KMS-11 (cell line): ENCODE data around the gene NEFH.

Experiments
- H2AFZ ChIP-seq: fragments of 200-600 bp; sonication (generic); 2 replicates; pipeline ENCODE4 v1.6.1; 2016; ENCODE audit warnings: antibody characterized with exemption, mixed run types, low read depth
- H3K27ac ChIP-seq: fragments of 200-600 bp; sonication (generic); 2 replicates; pipeline ENCODE4 v1.6.1; 2016; ENCODE audit warnings: mild to moderate bottlenecking, mixed run types
- H3K27me3 ChIP-seq: fragments of 200-600 bp; sonication (generic); 2 replicates; pipeline ENCODE4 v1.6.1; 2017; ENCODE audit warnings: mild to moderate bottlenecking, low read depth, mixed run types, moderate library complexity; ENCODE audit not compliant: insufficient read depth
- H3K36me3 ChIP-seq: fragments of 200-600 bp; sonication (generic); 2 replicates; pipeline ENCODE4 v1.6.1; 2017; ENCODE audit warnings: mild to moderate bottlenecking, mixed run types; ENCODE audit not compliant: insufficient read depth
- H3K4me1 ChIP-seq: fragments of 200-600 bp; sonication (generic); 2 replicates; pipeline ENCODE4 v1.6.1; 2016; ENCODE audit warnings: mild to moderate bottlenecking, low read depth, mixed run types; ENCODE audit not compliant: poor library complexity, severe bottlenecking
- H3K4me2 ChIP-seq: fragments of 200-600 bp; sonication (generic); 2 replicates; pipeline ENCODE4 v1.7.0; 2016; ENCODE audit warnings: mild to moderate bottlenecking, mixed run types
- H3K4me3 ChIP-seq: fragments of 200-600 bp; sonication (generic); IDR thresholded peaks from 2 replicates; pipeline ENCODE4 v1.6.1; 2017; ENCODE audit warnings: low read depth, low read length, mixed read lengths; ENCODE audit not compliant: insufficient read depth
- H3K79me2 ChIP-seq: fragments of 200-600 bp; sonication (generic); 2 replicates; pipeline ENCODE4 v1.6.1; 2016; ENCODE audit warnings: low read depth, mixed run types; ENCODE audit not compliant: insufficient read depth
- H3K9ac ChIP-seq: fragments of 200-600 bp; sonication (generic); 2 replicates; pipeline ENCODE4 v1.6.1; 2016; ENCODE audit warnings: mild to moderate bottlenecking, mixed run types
- H4K20me1 ChIP-seq: fragments of 200-600 bp; sonication (generic); 2 replicates; pipeline ENCODE4 v1.6.1; 2016; ENCODE audit warnings: mild to moderate bottlenecking, mixed run types; ENCODE audit not compliant: insufficient read depth
- TF ChIP-seq, protein P1 (sequence below): fragments of 200-600 bp; sonication (generic); conservative IDR thresholded peaks from 2 replicates; pipeline ENCODE4 v1.6.1; 2017; ENCODE audit warnings: low read depth, mild to moderate bottlenecking, antibody characterized with exemption, low read length, moderate library complexity, mixed read lengths

Gene NEFH, protein sequence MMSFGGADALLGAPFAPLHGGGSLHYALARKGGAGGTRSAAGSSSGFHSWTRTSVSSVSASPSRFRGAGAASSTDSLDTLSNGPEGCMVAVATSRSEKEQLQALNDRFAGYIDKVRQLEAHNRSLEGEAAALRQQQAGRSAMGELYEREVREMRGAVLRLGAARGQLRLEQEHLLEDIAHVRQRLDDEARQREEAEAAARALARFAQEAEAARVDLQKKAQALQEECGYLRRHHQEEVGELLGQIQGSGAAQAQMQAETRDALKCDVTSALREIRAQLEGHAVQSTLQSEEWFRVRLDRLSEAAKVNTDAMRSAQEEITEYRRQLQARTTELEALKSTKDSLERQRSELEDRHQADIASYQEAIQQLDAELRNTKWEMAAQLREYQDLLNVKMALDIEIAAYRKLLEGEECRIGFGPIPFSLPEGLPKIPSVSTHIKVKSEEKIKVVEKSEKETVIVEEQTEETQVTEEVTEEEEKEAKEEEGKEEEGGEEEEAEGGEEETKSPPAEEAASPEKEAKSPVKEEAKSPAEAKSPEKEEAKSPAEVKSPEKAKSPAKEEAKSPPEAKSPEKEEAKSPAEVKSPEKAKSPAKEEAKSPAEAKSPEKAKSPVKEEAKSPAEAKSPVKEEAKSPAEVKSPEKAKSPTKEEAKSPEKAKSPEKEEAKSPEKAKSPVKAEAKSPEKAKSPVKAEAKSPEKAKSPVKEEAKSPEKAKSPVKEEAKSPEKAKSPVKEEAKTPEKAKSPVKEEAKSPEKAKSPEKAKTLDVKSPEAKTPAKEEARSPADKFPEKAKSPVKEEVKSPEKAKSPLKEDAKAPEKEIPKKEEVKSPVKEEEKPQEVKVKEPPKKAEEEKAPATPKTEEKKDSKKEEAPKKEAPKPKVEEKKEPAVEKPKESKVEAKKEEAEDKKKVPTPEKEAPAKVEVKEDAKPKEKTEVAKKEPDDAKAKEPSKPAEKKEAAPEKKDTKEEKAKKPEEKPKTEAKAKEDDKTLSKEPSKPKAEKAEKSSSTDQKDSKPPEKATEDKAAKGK

DNA sequence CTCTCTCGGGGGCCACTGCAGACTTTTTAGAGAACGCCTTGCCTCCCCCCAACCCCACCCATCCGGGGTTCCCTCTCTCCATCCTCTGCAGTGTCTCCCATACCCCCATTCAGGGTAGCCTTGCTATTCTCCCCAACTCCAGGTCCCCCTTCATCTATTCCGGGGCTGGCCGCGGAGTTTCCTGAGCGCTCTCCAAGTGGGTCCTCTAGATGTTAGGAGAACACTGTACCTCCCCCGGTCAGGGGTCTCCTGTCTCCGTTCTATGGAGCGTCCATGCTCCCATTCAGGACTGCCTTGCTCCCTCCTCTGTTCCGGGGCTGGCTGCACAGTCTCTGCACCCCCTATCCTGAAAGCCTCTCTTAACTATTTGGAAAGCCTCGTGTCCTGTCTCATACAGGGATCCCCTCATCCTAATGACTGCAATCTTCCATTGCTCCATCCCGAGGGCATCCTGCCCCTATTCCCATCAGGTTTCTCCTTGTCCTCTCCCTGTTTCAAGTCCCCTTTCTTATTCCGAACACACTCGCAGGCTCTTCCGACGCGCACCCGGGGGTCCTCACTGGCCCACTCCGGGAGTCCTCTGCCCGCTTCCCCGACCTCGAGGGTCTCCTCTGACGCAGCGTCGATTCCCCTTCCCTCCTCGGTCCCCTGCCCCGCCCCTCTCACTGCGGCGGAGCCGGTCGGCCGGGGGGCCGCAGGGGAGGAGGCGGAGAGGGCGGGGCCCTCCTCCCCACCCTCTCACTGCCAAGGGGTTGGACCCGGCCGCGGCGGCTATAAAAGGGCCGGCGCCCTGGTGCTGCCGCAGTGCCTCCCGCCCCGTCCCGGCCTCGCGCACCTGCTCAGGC is at the start of gene NEFH:
Gene NEFH (plus strand): TSS at position 802 of the 845 bp plus-strand sequence. CDS start 45 bp downstream, outside the sequence.
- TF ChIP-seq, protein P1, sequence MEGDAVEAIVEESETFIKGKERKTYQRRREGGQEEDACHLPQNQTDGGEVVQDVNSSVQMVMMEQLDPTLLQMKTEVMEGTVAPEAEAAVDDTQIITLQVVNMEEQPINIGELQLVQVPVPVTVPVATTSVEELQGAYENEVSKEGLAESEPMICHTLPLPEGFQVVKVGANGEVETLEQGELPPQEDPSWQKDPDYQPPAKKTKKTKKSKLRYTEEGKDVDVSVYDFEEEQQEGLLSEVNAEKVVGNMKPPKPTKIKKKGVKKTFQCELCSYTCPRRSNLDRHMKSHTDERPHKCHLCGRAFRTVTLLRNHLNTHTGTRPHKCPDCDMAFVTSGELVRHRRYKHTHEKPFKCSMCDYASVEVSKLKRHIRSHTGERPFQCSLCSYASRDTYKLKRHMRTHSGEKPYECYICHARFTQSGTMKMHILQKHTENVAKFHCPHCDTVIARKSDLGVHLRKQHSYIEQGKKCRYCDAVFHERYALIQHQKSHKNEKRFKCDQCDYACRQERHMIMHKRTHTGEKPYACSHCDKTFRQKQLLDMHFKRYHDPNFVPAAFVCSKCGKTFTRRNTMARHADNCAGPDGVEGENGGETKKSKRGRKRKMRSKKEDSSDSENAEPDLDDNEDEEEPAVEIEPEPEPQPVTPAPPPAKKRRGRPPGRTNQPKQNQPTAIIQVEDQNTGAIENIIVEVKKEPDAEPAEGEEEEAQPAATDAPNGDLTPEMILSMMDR, result no peak
- Histone ChIP-seq H3K27ac (no peak within 1 kb of the TSS), H3K4me1 (no peaks in the 10 kb centered on the region), H3K36me3 (no peaks in the 10 kb centered on the region), H4K20me1 (no peaks in the 10 kb centered on the region), H3K79me2 (no peaks in the 10 kb centered on the region), H3K4me3 (no peak within 1 kb of the TSS), H2AFZ (no peak within 1 kb of the TSS), H3K4me2 (no peak within 1 kb of the TSS), H3K27me3 (peaks cover 11% of the 10 kb centered on the region), H3K9ac (no peak within 1 kb of the TSS)

DNA sequence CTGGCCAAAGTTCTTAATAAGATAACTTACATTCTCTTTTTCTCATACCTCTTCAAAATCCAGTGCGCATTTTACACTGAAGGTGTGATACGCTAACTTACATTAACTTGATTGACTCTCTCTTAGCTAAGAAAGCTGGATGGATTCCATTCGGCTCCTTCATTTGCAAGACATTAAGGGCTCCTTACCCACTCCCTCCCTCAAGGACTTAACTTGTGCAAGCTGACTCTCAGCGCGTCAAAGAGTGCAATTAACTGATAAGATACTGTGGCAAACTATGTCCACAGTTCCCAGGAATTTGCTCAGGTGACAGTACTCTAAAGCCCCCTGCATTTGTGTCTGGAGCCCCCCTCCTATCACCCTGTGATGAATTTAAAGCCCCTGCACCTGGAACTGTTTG is 48.0 kb upstream of the NEFH start:
- Histone ChIP-seq H3K36me3 (no peaks in the 10 kb centered on the region), H3K4me3 (no peak overlapping the region), H3K27ac (no peak overlapping the region), H3K4me1 (no peaks in the 10 kb centered on the region), H3K27me3 (no peaks in the 10 kb centered on the region), H2AFZ (no peak overlapping the region), H3K4me2 (no peak overlapping the region), H3K9ac (no peak overlapping the region), H4K20me1 (no peaks in the 10 kb centered on the region), H3K79me2 (no peaks in the 10 kb centered on the region)
- TF ChIP-seq, protein P1, result no peak

DNA sequence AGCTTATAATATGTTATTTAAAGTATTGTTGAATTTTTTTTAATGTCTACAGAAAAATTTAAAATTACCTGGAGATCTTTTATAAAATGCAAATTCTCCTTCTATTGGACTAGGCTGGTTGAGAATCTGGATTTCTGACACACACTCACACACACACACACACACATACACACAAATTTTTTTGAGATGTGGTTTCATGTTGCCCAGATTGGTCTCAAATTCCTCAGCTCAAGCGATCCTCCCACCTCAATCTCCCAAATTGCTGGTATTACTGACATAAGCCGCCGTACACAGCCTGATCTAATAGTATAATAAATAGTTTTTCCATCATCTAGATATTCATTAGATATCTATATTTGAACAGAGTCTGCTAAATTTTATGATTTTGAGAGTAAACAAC is 46.2 kb upstream of the NEFH start:
- H2AFZ ChIP-seq, result no peak overlapping the region
- TF ChIP-seq, protein P1, result no peak
- no peaks in the 10 kb centered on the region for H4K20me1 ChIP-seq
- no peaks in the 10 kb centered on the region for H3K27me3 ChIP-seq
- no peak overlapping the region for H3K4me2 ChIP-seq
- H3K9ac ChIP-seq, result no peak overlapping the region
- H3K36me3 ChIP-seq, result no peaks in the 10 kb centered on the region
- H3K4me3 ChIP-seq, result no peak overlapping the region
- H3K4me1 ChIP-seq, result no peaks in the 10 kb centered on the region
- H3K79me2 ChIP-seq, result no peaks in the 10 kb centered on the region
- H3K27ac ChIP-seq, result no peak overlapping the region

DNA sequence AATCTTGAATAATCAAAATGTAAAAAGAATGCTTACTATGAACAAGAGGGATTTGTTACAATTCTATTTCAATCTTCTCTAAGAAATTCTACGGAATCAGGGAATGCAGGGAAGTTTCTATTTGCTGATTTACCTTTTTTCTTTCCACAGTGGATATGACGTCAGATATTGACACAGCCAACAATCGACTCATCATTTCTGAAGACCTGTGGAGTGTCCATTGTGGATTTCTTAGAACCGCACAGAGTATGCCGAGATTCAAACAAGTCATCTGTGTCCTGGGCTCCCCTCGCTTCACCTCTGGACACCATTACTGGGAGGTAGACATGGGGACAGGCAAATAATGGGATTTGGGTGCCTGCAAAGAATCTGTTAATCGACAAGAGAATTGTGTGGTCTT is 45.7 kb upstream of the NEFH start:
- no peaks in the 10 kb centered on the region for H3K27me3 ChIP-seq
- H3K4me3 ChIP-seq, result no peak overlapping the region
- no peaks in the 10 kb centered on the region for H3K79me2 ChIP-seq
- no peaks in the 10 kb centered on the region for H4K20me1 ChIP-seq
- no peaks in the 10 kb centered on the region for H3K4me1 ChIP-seq
- no peak overlapping the region for H3K27ac ChIP-seq
- TF ChIP-seq, protein P1, result no peak
- H3K9ac ChIP-seq, result no peak overlapping the region
- no peaks in the 10 kb centered on the region for H3K36me3 ChIP-seq
- no peak overlapping the region for H3K4me2 ChIP-seq
- no peak overlapping the region for H2AFZ ChIP-seq
